Measurements from ENCODE around the gene ARMC7.
"Not testable (repeated sequence)": the region's sequence is repeated elsewhere in the genome, so short reads cannot be mapped to it uniquely, and the experiment has no call there.

Gene ARMC7

GRCh38 chr17:75131278-75132017 lies 21.7 kb downstream of the ARMC7 start, which contains the start of gene NT5C:
Gene NT5C, minus strand, starts transcription at chr17:75131742. Its CDS starts 35 bp downstream, at chr17:75131707.
- H3K4me3 ChIP-seq (ENCODE audit: low read depth, low read length), result peak within 1 kb of the TSS; percentile 73
- POLR2A ChIA-PET, result interaction anchor here (0.5 to 1.7 kb wide), 7 partner anchors 10 to 72 kb away, joined by 3 to 8 read pairs (median 3); no protein-coding TSS in a partner anchor
- DNase-seq (ENCODE audit: low read depth, low spot score), result no peak
- TF ChIP-seq CTCF (IDR thresholded peaks at IDR 0.05; ENCODE audit: insufficient read depth, low read length, missing control alignments), result peak; percentile 81
- CTCF ChIA-PET, result interaction anchor here (0.6 to 4.9 kb wide), 28 partner anchors 8 to 281 kb away, joined by 3 to 105 read pairs (median 6); partner anchors contain the start of genes ARMC7, JPT1, MIF4GD and MRPL58

- DNase-seq (ENCODE audit: low read depth, low spot score), result not testable (repeated sequence)
- ChIA-PET POLR2A (interaction anchor here (0.9 to 1.7 kb wide), 3 partner anchors 11 to 72 kb away, joined by 3 to 8 read pairs (median 5); no protein-coding TSS in a partner anchor), CTCF (interaction anchor here (0.6 to 4.9 kb wide), 16 partner anchors 7 to 280 kb away, joined by 3 to 105 read pairs (median 12); partner anchors contain the start of genes ARMC7 and MRPL58)
- H3K4me3 ChIP-seq (ENCODE audit: low read depth, low read length), result peak overlapping the region; percentile 73
Observed at GRCh38 chr17:75132018-75133000, 22.5 kb downstream of the ARMC7 start.

- ChIA-PET POLR2A (interaction anchor here (0.6 kb wide), 1 partner anchor 722 kb away, joined by 3 read pairs; the partner anchor contains the start of gene WBP2), CTCF (interaction anchor here (3.6 to 4.9 kb wide), 4 partner anchors 16 to 72 kb away, joined by 13 to 105 read pairs (median 44); no protein-coding TSS in a partner anchor)
- no peak overlapping the region for H3K4me3 ChIP-seq (ENCODE audit: low read depth, low read length)
- TF ChIP-seq CTCF (IDR thresholded peaks at IDR 0.05; ENCODE audit: insufficient read depth, low read length, missing control alignments), result no peak
- no peak for DNase-seq (ENCODE audit: low read depth, low spot score)
Observed at GRCh38 chr17:75133001-75133400, 23.2 kb downstream of the ARMC7 start.

GRCh38 chr17:75133607-75134347 lies 24.0 kb downstream of the ARMC7 start:
- not testable (repeated sequence) for DNase-seq (ENCODE audit: low read depth, low spot score); H3K4me3 ChIP-seq (ENCODE audit: low read depth, low read length)
- POLR2A ChIA-PET, result interaction anchor here (0.6 kb wide), 1 partner anchor 722 kb away, joined by 3 read pairs; the partner anchor contains the start of gene WBP2
- CTCF ChIA-PET, result interaction anchor here (1.8 to 4.9 kb wide), 3 partner anchors 16 to 72 kb away, joined by 8 to 105 read pairs (median 50); no protein-coding TSS in a partner anchor

DNA sequence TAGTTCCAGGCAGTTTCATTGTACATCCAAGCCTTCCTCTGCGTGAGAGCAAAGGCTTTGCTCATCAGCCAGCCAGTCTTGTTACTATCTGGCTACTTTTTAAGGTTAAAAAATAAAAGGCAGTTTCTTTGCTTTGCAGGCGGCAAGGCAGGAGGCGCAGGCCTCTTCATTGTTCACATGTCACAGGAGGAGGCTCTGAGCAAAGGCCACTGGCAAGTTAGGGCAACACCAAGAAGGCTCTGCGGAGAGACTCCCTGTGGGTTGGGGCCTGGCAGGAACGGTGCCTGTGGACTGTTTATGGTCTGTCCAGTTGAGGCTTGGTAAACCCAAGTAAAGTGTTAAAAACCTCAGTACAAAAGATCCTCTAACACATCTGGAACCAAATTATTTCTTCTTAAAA lies 25.7 kb downstream of the ARMC7 start:
- ChIA-PET POLR2A (no interaction called here), CTCF (interaction anchor here (1.8 kb wide), 1 partner anchor 22 kb away, joined by 8 read pairs; no protein-coding TSS in a partner anchor)
- no peak for TF ChIP-seq CTCF (IDR thresholded peaks at IDR 0.05; ENCODE audit: insufficient read depth, low read length, missing control alignments)
- no peak for DNase-seq (ENCODE audit: low read depth, low spot score)
- no peak overlapping the region for H3K4me3 ChIP-seq (ENCODE audit: low read depth, low read length)

DNA sequence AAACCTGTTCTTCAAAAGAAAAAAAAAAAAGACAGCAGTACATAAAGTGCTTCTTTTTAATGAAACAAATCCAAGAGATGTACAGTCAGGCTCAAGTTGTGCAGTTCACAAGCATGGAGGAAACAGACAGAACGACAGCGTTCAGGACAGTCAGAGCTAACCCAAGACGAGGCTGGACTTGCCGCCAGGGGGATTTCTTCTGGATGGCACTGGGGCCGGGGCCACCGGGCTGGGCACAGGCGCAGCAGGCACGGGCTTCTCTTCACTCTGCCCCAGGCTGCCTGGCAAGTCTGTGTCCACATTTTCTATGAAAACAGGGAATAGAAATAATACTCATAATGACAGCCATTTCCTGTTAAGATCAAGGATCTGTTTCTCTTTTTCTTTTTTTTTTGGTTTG lies 26.2 kb downstream of the ARMC7 start:
- no peak for DNase-seq (ENCODE audit: low read depth, low spot score)
- CTCF ChIA-PET, result interaction anchor here (1.8 kb wide), 1 partner anchor 35 kb away, joined by 5 read pairs; no protein-coding TSS in a partner anchor
- no peak for TF ChIP-seq CTCF (IDR thresholded peaks at IDR 0.05; ENCODE audit: insufficient read depth, low read length, missing control alignments)
- no peak overlapping the region for H3K4me3 ChIP-seq (ENCODE audit: low read depth, low read length)
- POLR2A ChIA-PET, result interaction anchor here (0.7 kb wide), 1 partner anchor 9 kb away, joined by 3 read pairs; no protein-coding TSS in a partner anchor

GRCh38 chr17:75137762-75138161 lies 28.0 kb downstream of the ARMC7 start:
- ChIA-PET CTCF (interaction anchor here (1.2 to 3.1 kb wide), 5 partner anchors 8 to 34 kb away, joined by 3 to 14 read pairs (median 8); no protein-coding TSS in a partner anchor), POLR2A (interaction anchor here (1.2 kb wide), 1 partner anchor 16 kb away, joined by 3 read pairs; the partner anchor contains the start of gene JPT1)
- DNase-seq (ENCODE audit: low read depth, low spot score); H3K4me3 ChIP-seq (ENCODE audit: low read depth, low read length): not testable (repeated sequence)

Measured in AG04449 (cell line).